ENCODE results near the gene SORBS1. TPM values are rescaled to one million over a fixed set of nuclear protein-coding genes. Genes with fewer than 3 reads are reported as not detected.

SORBS1 gene
- total RNA-seq, 2 experiments from 2014 or later, result 0.57 to 3.1 TPM

DNA sequence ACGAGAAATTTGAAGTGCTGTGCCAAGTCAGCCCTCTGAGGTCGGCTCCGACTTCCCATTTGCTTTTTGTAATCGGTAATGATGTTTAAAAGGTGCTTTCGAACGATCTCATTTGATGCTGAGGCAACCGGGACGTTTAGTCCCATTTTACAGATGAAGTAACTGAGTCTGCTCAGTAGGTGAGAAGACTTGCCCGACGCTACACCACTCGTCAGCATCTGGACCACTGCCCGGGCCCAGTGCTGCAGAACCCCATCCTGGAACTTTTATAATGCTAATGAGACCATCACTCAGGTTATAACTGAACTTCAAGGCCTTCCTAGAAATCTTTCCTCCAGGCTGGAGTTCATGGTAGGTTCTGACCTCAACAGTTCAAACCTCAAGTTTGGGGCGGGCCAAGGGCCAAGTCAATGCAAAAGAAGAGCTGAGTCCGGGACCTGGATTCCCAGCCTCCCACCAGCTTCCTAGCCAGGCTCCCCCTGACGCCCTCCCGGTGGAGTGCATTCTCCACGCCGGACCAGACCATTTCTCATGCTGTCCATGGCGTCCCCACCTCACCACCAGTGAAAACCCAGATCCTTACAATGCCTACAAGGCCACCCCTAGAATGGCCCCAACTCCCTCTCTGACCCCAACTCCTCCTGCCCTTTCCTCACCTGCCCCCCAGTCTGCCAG is 269.7 kb downstream of the SORBS1 start:
- CTCF ChIA-PET (ENCODE audit: unreplicated experiment), result no interaction called here
- H3K79me2 ChIP-seq (ENCODE audit: insufficient read depth, low read depth, low read length), result peaks cover 4% of the 10 kb centered on the region; the same call in 1 of the 2 replicates
- intact Hi-C loops (cut with micrococcal nuclease; ENCODE audit: unreplicated experiment), result loop anchor here (10.0 kb wide), 1 partner anchor 993 kb away; no protein-coding TSS in a partner anchor
- H4K20me1 ChIP-seq (ENCODE audit: insufficient read depth, low read length), result peaks cover 9% of the 10 kb centered on the region; the same call in 1 of the 2 replicates
- DNase-seq (ENCODE audit: low spot score), result no peak
- no TSS peak for BruUV-seq (replicated peaks)
- H3K4me1 ChIP-seq (ENCODE audit: insufficient read depth, low read length, poor library complexity, severe bottlenecking), result peaks cover 71% of the 10 kb centered on the region
- H3K4me3 ChIP-seq (ENCODE audit: low read depth, low read length, poor library complexity, severe bottlenecking), result peak overlapping the region; percentile 71
- H3K9me2 ChIP-seq (ENCODE audit: insufficient read depth, low read length), result no peaks in the 10 kb centered on the region
- H2AFZ ChIP-seq (ENCODE audit: low read length), result peak overlapping the region; percentile 42; the same call in 1 of the 2 replicates
- H3K9me3 ChIP-seq (ENCODE audit: low read length), result no peaks in the 10 kb centered on the region
- TF ChIP-seq, protein P1, sequence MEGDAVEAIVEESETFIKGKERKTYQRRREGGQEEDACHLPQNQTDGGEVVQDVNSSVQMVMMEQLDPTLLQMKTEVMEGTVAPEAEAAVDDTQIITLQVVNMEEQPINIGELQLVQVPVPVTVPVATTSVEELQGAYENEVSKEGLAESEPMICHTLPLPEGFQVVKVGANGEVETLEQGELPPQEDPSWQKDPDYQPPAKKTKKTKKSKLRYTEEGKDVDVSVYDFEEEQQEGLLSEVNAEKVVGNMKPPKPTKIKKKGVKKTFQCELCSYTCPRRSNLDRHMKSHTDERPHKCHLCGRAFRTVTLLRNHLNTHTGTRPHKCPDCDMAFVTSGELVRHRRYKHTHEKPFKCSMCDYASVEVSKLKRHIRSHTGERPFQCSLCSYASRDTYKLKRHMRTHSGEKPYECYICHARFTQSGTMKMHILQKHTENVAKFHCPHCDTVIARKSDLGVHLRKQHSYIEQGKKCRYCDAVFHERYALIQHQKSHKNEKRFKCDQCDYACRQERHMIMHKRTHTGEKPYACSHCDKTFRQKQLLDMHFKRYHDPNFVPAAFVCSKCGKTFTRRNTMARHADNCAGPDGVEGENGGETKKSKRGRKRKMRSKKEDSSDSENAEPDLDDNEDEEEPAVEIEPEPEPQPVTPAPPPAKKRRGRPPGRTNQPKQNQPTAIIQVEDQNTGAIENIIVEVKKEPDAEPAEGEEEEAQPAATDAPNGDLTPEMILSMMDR (conservative IDR thresholded peaks at IDR 0.05; ENCODE audit: low read length), result no peak
- POLR2A ChIA-PET, result interaction anchor here (1.0 to 1.6 kb wide), 2 partner anchors 46 to 69 kb away, joined by 4 read pairs; no protein-coding TSS in a partner anchor
- H3K27ac ChIP-seq (ENCODE audit: low read depth, low read length, poor library complexity, severe bottlenecking), result no peak overlapping the region
- H3K36me3 ChIP-seq (ENCODE audit: insufficient read depth, low read length), result no peaks in the 10 kb centered on the region
- H3K4me2 ChIP-seq (ENCODE audit: low read length), result peak overlapping the region; percentile 60

- H3K4me3 ChIP-seq (ENCODE audit: low read depth, low read length, poor library complexity, severe bottlenecking), result peak within 1 kb of the TSS; percentile 71
- DNase-seq (ENCODE audit: low spot score), result peak; percentile 71
- H3K4me2 ChIP-seq (ENCODE audit: low read length), result peak within 1 kb of the TSS; percentile 70
- CTCF ChIA-PET (ENCODE audit: unreplicated experiment), result no interaction called here
- H3K79me2 ChIP-seq (ENCODE audit: insufficient read depth, low read depth, low read length), result peaks cover 4% of the 10 kb centered on the region; the same call in 1 of the 2 replicates
- peaks cover 63% of the 10 kb centered on the region for H3K4me1 ChIP-seq (ENCODE audit: insufficient read depth, low read length, poor library complexity, severe bottlenecking)
- H3K9me3 ChIP-seq (ENCODE audit: low read length), result no peaks in the 10 kb centered on the region
- no peaks in the 10 kb centered on the region for H3K9me2 ChIP-seq (ENCODE audit: insufficient read depth, low read length)
- TF ChIP-seq, protein P1 (conservative IDR thresholded peaks at IDR 0.05; ENCODE audit: low read length), result 0 out of 2 replicates have a peak, but pooled peaks have one; percentile 28
- no peak for TF ChIP-seq EZH2phosphoT487 (IDR thresholded peaks at IDR 0.05; ENCODE audit: borderline replicate concordance, low read depth, low read length)
- H3K36me3 ChIP-seq (ENCODE audit: insufficient read depth, low read length), result no peaks in the 10 kb centered on the region
- H2AFZ ChIP-seq (ENCODE audit: low read length), result peak within 1 kb of the TSS; percentile 52; the same call in 1 of the 2 replicates
- no TSS peak for BruUV-seq (replicated peaks)
- POLR2A ChIA-PET, result interaction anchor here (1.0 to 1.6 kb wide), 2 partner anchors 45 to 70 kb away, joined by 4 read pairs; no protein-coding TSS in a partner anchor
- H4K20me1 ChIP-seq (ENCODE audit: insufficient read depth, low read length), result peaks cover 9% of the 10 kb centered on the region; the same call in 1 of the 2 replicates
- intact Hi-C loops (cut with micrococcal nuclease; ENCODE audit: unreplicated experiment), result loop anchor here (10.0 kb wide), 1 partner anchor 994 kb away; no protein-coding TSS in a partner anchor
- no peak within 1 kb of the TSS for H3K27ac ChIP-seq (ENCODE audit: low read depth, low read length, poor library complexity, severe bottlenecking)
These were observed 270.5 kb downstream of the SORBS1 start, which contains the start of gene PDLIM1 for GRCh38 chr10:95290461-95291364. TSS of gene PDLIM1 (minus strand) at chr10:95291003. CDS start at chr10:95290915, 88 bp downstream.
